Omental fat pad (tissue), 4 donors: ENCODE data around the gene TMEM156. TPM values are rescaled to one million over a fixed set of nuclear protein-coding genes. Genes with fewer than 3 reads are reported as not detected.
"Not testable (repeated sequence)": the region's sequence is repeated elsewhere in the genome, so short reads cannot be mapped to it uniquely, and the experiment has no call there.

Experiments used
- ATAC-seq: fragments of 150-250 bp; one replicate; pipeline ENCODE4 v1.9.1; 2016; ENCODE audit warnings: mild to moderate bottlenecking, moderate library complexity; ENCODE audit not compliant: low FRiP score
- DNase-seq: peaks from one replicate; pipeline ENCODE4 v3.0.0-alpha.2; 2019; ENCODE audit warnings: low spot score
- CTCF ChIP-seq, 3 donors: fragments of 450-650 bp; IDR thresholded peaks; one replicate each; pipeline ENCODE4 v1.5.1; 2016 to 2017; ENCODE audit warnings: antibody characterized with exemption in 3 of 3, mild to moderate bottlenecking in 3 of 3, moderate library complexity in 2 of 3
- total RNA-seq, 4 donors: library from RNA; depleted of rRNA; stranded (reverse); fragments of >200 nt; gene quantifications; one replicate each; pipeline ENCODE4 v1.1.0, GENCODE V29; 2016

TMEM156 gene
- total RNA-seq, 4 donors from 2014 or later = 0.82 TPM; not detected in 3

- DNase-seq (no peak), ATAC-seq (no peak)
- TF ChIP-seq CTCF (IDR thresholded peaks at IDR 0.05) = no peak
Measured at GRCh38 chr4:38950159-38950558, 82.0 kb downstream of the TMEM156 start.

GRCh38 chr4:38949411-38950051 lies 82.7 kb downstream of the TMEM156 start:
- TF ChIP-seq CTCF (IDR thresholded peaks at IDR 0.05) = no peak
- no peak for DNase-seq
- ATAC-seq = no peak

GRCh38 chr4:38948551-38948950 lies 83.7 kb downstream of the TMEM156 start:
- ATAC-seq (peak; percentile 96), DNase-seq (no peak)
- TF ChIP-seq CTCF (IDR thresholded peaks at IDR 0.05) = no peak

- TF ChIP-seq CTCF (IDR thresholded peaks at IDR 0.05) = no peak
- no peak for DNase-seq
- ATAC-seq = no peak
Measured at GRCh38 chr4:38946919-38947318, 85.3 kb downstream of the TMEM156 start.

- no peak for DNase-seq
- ATAC-seq = no peak
- TF ChIP-seq CTCF (IDR thresholded peaks at IDR 0.05) = no peak
Measured at GRCh38 chr4:38944440-38944839, 87.8 kb downstream of the TMEM156 start.

- ATAC-seq = no peak
- TF ChIP-seq CTCF (IDR thresholded peaks at IDR 0.05) = no peak
Measured at GRCh38 chr4:38943343-38943742, 88.9 kb downstream of the TMEM156 start.

GRCh38 chr4:38941906-38942305 lies 90.3 kb downstream of the TMEM156 start:
- not testable (repeated sequence) for ATAC-seq, DNase-seq

More at GRCh38 chr4:38943343-38943742, 88.9 kb downstream of the TMEM156 start:
- no peak for DNase-seq
